ACHN (cell line): ENCODE measurements around the gene C20orf173.

ENCODE experiments used
- DNase-seq: peaks from one replicate; pipeline ENCODE4 v3.0.0-alpha.2; 2015
- in situ Hi-C: cut with HindIII; loops from 2 replicates; pipeline ENCODE4 v1.10.0; 2017; ENCODE audit warnings: low sequenced_read_pairs, low pct_ligation_motif_present, low pct_unique_long_range_greater_than_20kb

C20orf173 gene

GRCh38 chr20:35487479-35487878 is 42.0 kb downstream of the C20orf173 start:
- DNase-seq = no peak
- in situ Hi-C loops = no loop called here

DNA sequence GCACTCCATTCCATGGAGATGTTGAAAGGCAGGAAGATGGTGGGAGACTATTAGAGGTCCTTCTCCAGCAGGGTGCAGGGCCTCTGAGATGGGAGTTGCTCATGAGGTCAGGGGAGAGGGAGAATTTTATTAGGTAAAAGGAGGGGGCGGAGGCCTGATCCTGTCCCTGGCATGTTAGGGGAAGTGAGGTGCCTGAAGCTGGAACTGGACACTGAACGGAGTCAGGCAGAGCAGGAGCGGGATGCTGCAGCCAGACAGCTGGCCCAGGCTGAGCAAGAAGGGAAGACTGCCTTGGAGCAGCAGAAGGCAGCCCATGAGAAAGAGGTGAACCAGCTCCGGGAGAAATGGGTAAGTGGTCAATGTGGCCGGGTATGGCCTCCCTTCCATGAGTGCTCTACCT is 49.7 kb downstream of the C20orf173 start:
- DNase-seq = no peak
- in situ Hi-C loops = no loop called here

- DNase-seq = no peak
- in situ Hi-C loops = no loop called here
Measured at GRCh38 chr20:35478804-35479472, 50.5 kb downstream of the C20orf173 start.
